HG03342 (cell line): ENCODE measurements around the gene NSUN2.

Experiments used
- ATAC-seq: cut with Tn5 transposase; IDR thresholded peaks from one replicate; pipeline ENCODE4 v1.9.1; 2021; ENCODE audit warnings: mild to moderate bottlenecking, moderate library complexity; ENCODE audit not compliant: unreplicated experiment

NSUN2 gene

GRCh38 chr5:6606884-6607558 is 25.8 kb downstream of the NSUN2 start:
- ATAC-seq: no peak

GRCh38 chr5:6604946-6605345 is 27.9 kb downstream of the NSUN2 start:
- ATAC-seq: no peak

GRCh38 chr5:6604341-6604740 is 28.5 kb downstream of the NSUN2 start:
- ATAC-seq: no peak

- no peak for ATAC-seq
Measured at GRCh38 chr5:6603643-6604042, 29.2 kb downstream of the NSUN2 start.

- no peak for ATAC-seq
Measured at GRCh38 chr5:6602441-6602840, 30.4 kb downstream of the NSUN2 start.

GRCh38 chr5:6601816-6602215 is 31.0 kb downstream of the NSUN2 start:
- ATAC-seq: no peak

- ATAC-seq: no peak
Measured at GRCh38 chr5:6601271-6601670, 31.6 kb downstream of the NSUN2 start.

- ATAC-seq: no peak
Measured at GRCh38 chr5:6599739-6600138, 33.1 kb downstream of the NSUN2 start.

- no peak for ATAC-seq
Measured at GRCh38 chr5:6598351-6598900, 34.4 kb downstream of the NSUN2 start.

- no peak for ATAC-seq
Measured at GRCh38 chr5:6597557-6597956, 35.3 kb downstream of the NSUN2 start.

- ATAC-seq: no peak
Measured at GRCh38 chr5:6596388-6596787, 36.5 kb downstream of the NSUN2 start.

GRCh38 chr5:6595405-6595804 is 37.4 kb downstream of the NSUN2 start:
- no peak for ATAC-seq

- ATAC-seq: no peak
Measured at GRCh38 chr5:6594066-6594465, 38.8 kb downstream of the NSUN2 start.

GRCh38 chr5:6593148-6594016 is 39.5 kb downstream of the NSUN2 start:
- ATAC-seq: no peak

GRCh38 chr5:6592601-6593000 is 40.2 kb downstream of the NSUN2 start:
- ATAC-seq: no peak

- no peak for ATAC-seq
Measured at GRCh38 chr5:6591671-6592288, 41.1 kb downstream of the NSUN2 start.

- no peak for ATAC-seq
Measured at GRCh38 chr5:6590581-6590980, 42.3 kb downstream of the NSUN2 start.

GRCh38 chr5:6587171-6587570 is 45.7 kb downstream of the NSUN2 start:
- ATAC-seq: no peak

GRCh38 chr5:6586647-6587042 is 46.2 kb downstream of the NSUN2 start:
- ATAC-seq: no peak

- no peak for ATAC-seq
Measured at GRCh38 chr5:6585939-6586646, 46.8 kb downstream of the NSUN2 start.

GRCh38 chr5:6585168-6585567 is 47.7 kb downstream of the NSUN2 start:
- ATAC-seq: no peak
